ENCODE results near the gene ACVR2B. TPM values are rescaled to one million over a fixed set of nuclear protein-coding genes. Genes with fewer than 3 reads are reported as not detected.

The ACVR2B gene
- total RNA-seq, 4 donors from 2014 or later = 2.7 to 9.9 (median 4.3) TPM

DNA sequence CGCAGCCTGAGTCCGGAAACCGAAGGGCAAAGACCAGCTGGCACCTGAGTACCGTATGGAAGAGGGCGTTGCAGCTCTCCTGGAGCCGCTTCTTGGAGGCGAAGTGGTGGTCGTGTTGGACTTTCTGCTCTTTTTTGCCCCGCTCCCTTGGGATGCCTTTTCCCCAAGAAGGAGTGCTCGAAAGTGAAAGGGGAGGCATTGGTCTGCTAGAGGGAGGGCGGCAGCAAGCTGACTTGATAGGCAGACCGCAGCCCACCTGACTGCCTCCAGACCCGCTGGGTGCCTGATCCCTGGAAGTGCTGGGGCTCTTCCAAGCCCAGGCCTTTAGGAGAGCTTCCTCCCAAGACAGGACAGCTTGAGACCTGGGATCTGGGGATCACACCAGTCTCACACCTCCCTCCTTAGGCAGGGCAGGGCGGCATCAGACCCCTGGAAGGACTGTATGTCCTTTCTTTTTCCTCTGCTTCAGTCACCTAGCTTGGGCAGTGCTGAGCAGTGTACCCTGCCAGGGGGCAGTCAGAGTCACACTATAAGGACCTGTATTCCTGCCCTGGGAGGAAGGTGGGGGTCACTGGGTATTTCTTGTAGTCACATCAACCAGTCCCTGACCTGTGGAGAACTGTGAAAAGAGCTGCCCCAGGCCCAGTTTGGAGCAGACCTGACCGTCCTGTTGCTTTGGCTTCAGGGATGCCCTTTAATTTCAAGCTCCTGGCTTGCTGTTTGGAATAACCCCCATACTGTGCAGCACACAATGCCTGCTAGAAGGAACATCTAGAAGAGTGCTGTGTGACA lies 2.1 kb downstream of the ACVR2B start:
- TF ChIP-seq, protein P1, sequence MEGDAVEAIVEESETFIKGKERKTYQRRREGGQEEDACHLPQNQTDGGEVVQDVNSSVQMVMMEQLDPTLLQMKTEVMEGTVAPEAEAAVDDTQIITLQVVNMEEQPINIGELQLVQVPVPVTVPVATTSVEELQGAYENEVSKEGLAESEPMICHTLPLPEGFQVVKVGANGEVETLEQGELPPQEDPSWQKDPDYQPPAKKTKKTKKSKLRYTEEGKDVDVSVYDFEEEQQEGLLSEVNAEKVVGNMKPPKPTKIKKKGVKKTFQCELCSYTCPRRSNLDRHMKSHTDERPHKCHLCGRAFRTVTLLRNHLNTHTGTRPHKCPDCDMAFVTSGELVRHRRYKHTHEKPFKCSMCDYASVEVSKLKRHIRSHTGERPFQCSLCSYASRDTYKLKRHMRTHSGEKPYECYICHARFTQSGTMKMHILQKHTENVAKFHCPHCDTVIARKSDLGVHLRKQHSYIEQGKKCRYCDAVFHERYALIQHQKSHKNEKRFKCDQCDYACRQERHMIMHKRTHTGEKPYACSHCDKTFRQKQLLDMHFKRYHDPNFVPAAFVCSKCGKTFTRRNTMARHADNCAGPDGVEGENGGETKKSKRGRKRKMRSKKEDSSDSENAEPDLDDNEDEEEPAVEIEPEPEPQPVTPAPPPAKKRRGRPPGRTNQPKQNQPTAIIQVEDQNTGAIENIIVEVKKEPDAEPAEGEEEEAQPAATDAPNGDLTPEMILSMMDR (IDR thresholded peaks at IDR 0.05) = no peak
- DNase-seq (ENCODE audit: low spot score) (no peak), ATAC-seq (ENCODE audit: low FRiP score) (peak; percentile 40)

DNA sequence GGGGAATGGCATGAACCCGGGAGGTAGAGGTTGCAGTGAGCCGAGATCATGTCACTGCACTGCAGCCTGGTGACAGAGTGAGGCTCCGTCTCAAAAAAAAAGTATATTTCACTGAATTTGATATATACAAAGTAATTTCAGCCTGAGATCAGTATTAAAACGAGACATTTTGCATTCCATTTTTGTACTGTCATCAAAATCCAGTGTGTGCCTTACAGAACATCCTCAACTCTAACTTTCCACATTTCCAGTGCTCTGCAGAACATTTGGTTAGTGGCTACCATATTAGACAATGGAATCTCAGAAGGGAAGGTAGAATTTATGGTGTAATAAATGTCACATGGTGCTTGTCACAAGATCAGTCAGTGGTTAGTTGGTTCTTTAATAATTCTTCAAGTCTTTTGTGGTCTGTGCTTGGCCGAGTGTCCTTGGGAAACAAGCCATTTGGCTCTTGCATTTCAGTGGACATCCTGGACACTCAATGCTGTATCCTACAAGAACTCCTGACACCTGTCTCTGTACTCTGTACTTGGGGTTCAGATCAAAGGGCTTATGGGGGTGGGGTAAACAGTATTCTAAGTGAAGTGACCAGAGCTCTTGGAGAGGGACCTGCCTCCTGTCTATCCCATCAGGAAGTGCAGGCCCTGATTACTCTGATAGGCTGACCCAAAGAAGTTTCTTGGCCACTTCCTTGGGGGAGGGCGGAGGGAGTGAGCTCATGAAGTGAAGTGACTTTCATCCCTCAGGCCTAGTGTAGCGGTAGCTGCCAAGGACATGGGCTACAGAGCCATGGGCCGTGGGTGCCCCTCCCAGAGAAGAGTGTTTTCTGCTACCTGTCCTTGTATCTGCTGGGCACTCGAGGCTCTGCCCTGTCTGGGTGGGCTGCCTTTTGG lies 3.7 kb downstream of the ACVR2B start:
- TF ChIP-seq, protein P1 (IDR thresholded peaks at IDR 0.05) = no peak
- ATAC-seq (ENCODE audit: low FRiP score) (no peak), DNase-seq (ENCODE audit: low spot score) (no peak)

DNA sequence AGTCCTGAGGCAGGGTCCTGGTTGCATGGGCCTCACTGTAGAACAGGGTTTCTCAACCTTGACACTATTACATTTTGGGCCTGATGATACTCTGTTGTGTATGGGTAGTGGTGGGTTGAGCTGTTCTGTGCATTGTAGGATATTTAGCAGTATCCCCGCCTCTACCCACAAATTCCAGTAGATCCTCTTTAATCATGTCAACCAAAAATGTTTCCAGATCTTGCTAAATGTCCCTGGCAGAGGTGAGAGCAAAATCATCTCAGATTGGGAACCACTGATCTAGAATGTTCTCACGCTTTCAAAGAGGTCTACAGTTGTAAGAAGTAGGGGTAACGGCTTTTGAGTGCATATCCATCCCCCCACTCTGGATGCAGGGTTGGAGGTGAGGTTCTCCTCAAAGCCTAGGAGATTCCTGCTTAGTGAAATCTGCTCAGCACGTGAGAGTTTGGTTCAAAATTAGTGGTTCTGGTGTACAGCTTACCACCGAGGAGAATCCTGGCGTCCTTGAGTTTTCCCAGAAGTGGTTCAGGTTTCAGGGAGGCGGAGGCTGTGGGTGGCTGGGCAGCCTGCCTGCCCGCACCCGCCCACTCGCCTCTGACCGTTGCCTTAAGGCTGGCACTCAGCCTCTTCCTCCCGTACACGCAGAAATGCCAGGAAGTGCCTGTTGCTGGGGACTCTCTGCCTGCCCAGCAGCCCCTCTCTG lies 5.3 kb downstream of the ACVR2B start:
- ATAC-seq (ENCODE audit: low FRiP score) = peak; percentile 74
- TF ChIP-seq, protein P1 (IDR thresholded peaks at IDR 0.05) = no peak
- no peak for DNase-seq (ENCODE audit: low spot score)

DNA sequence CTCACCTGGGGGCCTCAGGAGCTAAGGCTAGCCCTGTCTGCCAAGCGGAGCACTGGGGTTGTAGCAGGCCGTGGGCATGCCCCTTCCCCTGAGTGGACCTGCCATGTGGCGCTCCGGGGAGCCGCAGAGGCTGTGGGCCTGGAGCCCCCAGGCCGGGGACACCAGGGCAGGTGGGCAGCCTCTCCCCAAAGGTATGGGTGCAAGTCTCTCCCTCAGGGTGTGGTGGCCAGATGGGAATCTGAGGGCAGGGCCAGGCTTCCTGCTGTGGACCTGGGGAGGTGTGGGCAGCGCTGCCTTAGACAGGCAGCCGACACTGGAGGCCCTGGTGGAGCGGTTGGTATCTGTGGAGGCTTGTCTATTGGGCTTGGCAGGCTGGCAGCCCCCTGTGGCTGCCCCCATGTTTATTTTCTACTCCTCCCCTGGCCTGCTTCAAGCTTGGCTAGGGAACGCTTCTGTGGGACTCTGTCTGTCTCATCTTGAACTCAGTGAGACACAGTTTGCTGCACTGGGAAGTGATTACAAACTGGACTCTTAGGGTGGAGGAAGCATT lies 5.9 kb downstream of the ACVR2B start:
- no peak for DNase-seq (ENCODE audit: low spot score)
- TF ChIP-seq, protein P1 (IDR thresholded peaks at IDR 0.05) = no peak
- peak; percentile 14 for ATAC-seq (ENCODE audit: low FRiP score)

DNA sequence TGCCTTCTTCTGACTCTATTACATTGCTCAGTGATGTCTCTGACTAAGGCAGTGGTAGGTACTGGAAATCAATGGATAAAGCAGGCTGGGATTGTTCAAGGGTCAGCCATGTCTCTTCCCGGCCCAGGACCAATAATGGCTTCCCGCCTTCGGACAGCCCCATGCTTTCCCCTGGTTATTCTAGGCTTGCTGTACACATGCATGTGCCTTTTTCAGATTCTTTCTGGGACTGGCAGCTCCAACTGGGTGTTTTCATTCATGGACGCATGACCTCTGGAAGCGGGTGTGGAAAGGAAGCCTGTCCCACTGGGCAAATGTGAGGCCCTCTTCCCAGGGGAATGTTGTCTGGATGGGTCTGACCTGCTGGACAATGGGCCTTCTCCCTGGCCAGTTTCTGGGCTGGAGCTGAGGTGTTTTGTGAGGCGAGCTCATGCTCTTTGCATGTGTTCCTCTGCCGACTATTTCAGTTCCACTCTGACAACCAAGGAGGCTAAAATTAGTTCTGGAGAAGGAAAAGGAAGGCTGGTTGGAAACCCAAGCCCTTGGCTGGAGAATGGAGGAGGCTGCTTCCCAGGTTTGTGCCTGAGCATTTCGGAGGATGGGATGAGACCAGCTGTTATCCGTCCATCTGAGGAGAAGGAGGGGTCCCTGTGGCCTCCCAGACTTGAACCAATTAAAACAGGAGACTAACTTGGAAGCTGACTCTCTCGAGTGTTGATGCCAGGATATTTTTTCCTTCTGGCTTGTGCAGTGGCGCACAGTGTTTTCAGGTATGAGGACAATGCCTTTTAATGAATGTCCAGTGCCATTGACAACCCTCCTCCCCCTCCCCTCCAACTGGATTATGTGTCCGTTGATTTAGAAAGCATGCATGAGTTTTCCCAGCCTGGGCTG lies 6.9 kb downstream of the ACVR2B start:
- ATAC-seq (ENCODE audit: low FRiP score) = no peak
- DNase-seq (ENCODE audit: low spot score) = no peak
- TF ChIP-seq, protein P1 (IDR thresholded peaks at IDR 0.05) = no peak

Data from omental fat pad (tissue), 4 donors.